HepG2 (cell line): ENCODE data around the gene PARG. TPM values are rescaled to one million over a fixed set of nuclear protein-coding genes. Genes with fewer than 3 reads are reported as not detected.

ENCODE experiments used
- ATAC-seq: fragments of 200-7000 bp; cut with Tn5 transposase; 3 replicates; pipeline ENCODE4 v1.9.1; 2020; ENCODE audit warnings: mild to moderate bottlenecking, moderate library complexity
- BruUV-seq: library from RNA; stranded (reverse); fragments of 400-500 nt; replicated peaks from 2 replicates; lab custom pipeline; 2021; lab: Mats Ljungman, UMichigan
- CTCF ChIA-PET: fragments of 300-600 bp; formaldehyde crosslinking; extraction: SDS; loops from one replicate; lab custom pipeline; 2021; ENCODE audit warnings: low total read pairs, inconsistent platforms, low intra/inter-chr PET ratio; lab: Yijun Ruan, JAX
- POLR2A ChIA-PET: fragments of 350-600 bp; sonication (Branson Sonifier 250); formaldehyde crosslinking; loops from one replicate; lab custom pipeline; 2020; ENCODE audit warnings: antibody characterized with exemption, inconsistent platforms; lab: Yijun Ruan, JAX
- DNase-seq: peaks from one replicate; pipeline ENCODE4 v3.0.0-alpha.2; 2015; ENCODE audit warnings: low spot score
- FAIRE-seq: peaks from 3 replicates; lab custom pipeline; 2011; peaks lifted over from hg19 to GRCh38; lab: Jason Lieb, UNC
- H2AFZ ChIP-seq: one replicate; pipeline ENCODE4 v1.6.1; 2011; ENCODE audit warnings: low read length, inconsistent platforms
- H3K27ac ChIP-seq: fragments of 300-600 bp; 3 replicates; pipeline ENCODE4 v1.8.0; 2011; ENCODE audit warnings: mixed run types, mild to moderate bottlenecking, mixed read lengths, low read length, inconsistent platforms; ENCODE audit not compliant: insufficient read depth; ENCODE audit errors: extremely low read length
- H3K27me3 ChIP-seq, 2 experiments: fragments of 200-600 bp in 1 of 2; 2 replicates in 1 of 2; 3 replicates in 1 of 2; pipeline versions ENCODE4 v1.6.0 to v1.8.0; 2011; ENCODE audit warnings: low read length in 2 of 2, mild to moderate bottlenecking in 2 of 2, moderate library complexity in 2 of 2, inconsistent platforms in 1 of 2; ENCODE audit not compliant: insufficient read depth in 2 of 2, control insufficient read depth in 1 of 2
- H3K36me3 ChIP-seq, 2 experiments: fragments of 200-600 bp in 1 of 2; replicated peaks in 1 of 2; 2 replicates in 1 of 2; 3 replicates in 1 of 2; pipeline versions ENCODE4 v1.5.1 to v1.8.0; 2011; ENCODE audit warnings: low read length in 2 of 2, inconsistent platforms in 1 of 2; ENCODE audit not compliant: insufficient read depth in 2 of 2, control insufficient read depth in 1 of 2
- H3K4me1 ChIP-seq: 2 replicates; pipeline ENCODE4 v1.5.1; 2012; ENCODE audit warnings: low read length, inconsistent platforms; ENCODE audit not compliant: insufficient read depth
- H3K4me2 ChIP-seq: 2 replicates; pipeline ENCODE4 v1.6.0; 2011; ENCODE audit warnings: low read depth, low read length, inconsistent platforms
- H3K4me3 ChIP-seq, 3 experiments: fragments of 200-600 bp in 1 of 3; sonication (generic), shearing (Covaris generic) in 1 of 3; replicated peaks in 1 of 3; 2 replicates each; pipeline ENCODE4 v1.5.1; 2011 to 2016; ENCODE audit warnings: low read length in 3 of 3, inconsistent platforms in 2 of 3, low read depth in 2 of 3, mild to moderate bottlenecking in 2 of 3, control low read depth in 1 of 3, mixed read lengths in 1 of 3; ENCODE audit not compliant: insufficient read depth in 1 of 3
- H3K79me2 ChIP-seq: one replicate; pipeline ENCODE4 v1.6.1; 2011; ENCODE audit warnings: low read length, inconsistent platforms; ENCODE audit not compliant: insufficient read depth
- H3K9ac ChIP-seq: 2 replicates; pipeline ENCODE4 v1.6.0; 2011; ENCODE audit warnings: mild to moderate bottlenecking, low read depth, low read length, inconsistent platforms; ENCODE audit not compliant: insufficient read depth
- H3K9me3 ChIP-seq: 2 replicates; pipeline ENCODE4 v1.5.1; 2012; ENCODE audit warnings: mild to moderate bottlenecking, low read length
- H4K20me1 ChIP-seq: 2 replicates; pipeline ENCODE4 v1.6.0; 2011; ENCODE audit warnings: inconsistent platforms, mild to moderate bottlenecking, low read length, moderate library complexity; ENCODE audit not compliant: insufficient read depth
- ARNTL ChIP-seq: sonication (generic); formaldehyde crosslinking; IDR thresholded peaks from 2 replicates; pipeline ENCODE4 v1.4.0; 2020; ENCODE audit warnings: mild to moderate bottlenecking, missing genetic modification reagents
- CBX1 ChIP-seq: IDR thresholded peaks from one replicate; pipeline ENCODE4 v1.6.1; 2016; ENCODE audit warnings: antibody characterized with exemption, low read depth
- CEBPB ChIP-seq: IDR thresholded peaks from 2 replicates; pipeline ENCODE4 v1.6.1; 2011; ENCODE audit warnings: low read depth, low read length, improper control_type of control experiment, borderline replicate concordance
- HNRNPUL1 ChIP-seq: fragments of 200-400 bp; formaldehyde crosslinking; IDR thresholded peaks from 2 replicates; pipeline ENCODE4 v1.6.1; 2017; ENCODE audit warnings: low read depth, mild to moderate bottlenecking, low read length, moderate library complexity
- SSRP1 ChIP-seq: IDR thresholded peaks from 2 replicates; pipeline ENCODE4 v1.6.1; 2016; ENCODE audit warnings: control low read depth
- ZNF207 ChIP-seq: fragments of 450-650 bp; IDR thresholded peaks from 2 replicates; pipeline ENCODE4 v1.6.1; 2016; ENCODE audit warnings: antibody characterized with exemption, borderline replicate concordance
- ZNF761 ChIP-seq: sonication (generic); formaldehyde crosslinking; conservative IDR thresholded peaks from 2 replicates; pipeline ENCODE4 v1.4.0; 2020; ENCODE audit warnings: mild to moderate bottlenecking, missing genetic modification reagents
- ZNF766 ChIP-seq: sonication (generic); formaldehyde crosslinking; IDR thresholded peaks from 2 replicates; pipeline ENCODE4 v1.5.0; 2020; ENCODE audit warnings: missing genetic modification reagents, borderline replicate concordance
- ZNF768 ChIP-seq: sonication (generic); formaldehyde crosslinking; IDR thresholded peaks from 2 replicates; pipeline ENCODE4 v1.4.0; 2020; ENCODE audit warnings: missing genetic modification reagents
- WGBS: methylation state at CpG from one replicate; pipeline ENCODE4 v1.1.6; 2017; ENCODE audit warnings: low lambda C conversion rate; 5-methylcytosine and 5-hydroxymethylcytosine counted together
- in situ Hi-C: cut with HindIII; loops from 2 replicates; pipeline ENCODE4 v1.10.0; 2017; ENCODE audit warnings: low pct_unique_long_range_greater_than_20kb; ENCODE audit not compliant: extremely low pct_ligation_motif_present
- intact Hi-C: fragments of 100-400 bp; cut with micrococcal nuclease; formaldehyde crosslinking; loops from one replicate; pipeline ENCODE4 v1.10.0; 2022; ENCODE audit not compliant: unreplicated experiment
- polyA plus RNA-seq, 8 experiments: library from polyadenylated mRNA; depleted of rRNA in 3 of 8; stranded (reverse) in 7 of 8; unstranded in 1 of 8; fragments of >200 nt; fragmentation: Illumina TruSeq in 4 of 8; extraction: Trizol in 4 of 8; gene quantifications; 2 replicates each; pipeline versions ENCODE4 v1.2.1 to v1.2.3, GENCODE V29; 2011 to 2016; ENCODE audit warnings: low read depth in 4 of 8, missing spikeins in 1 of 8, mixed read lengths in 1 of 8; ENCODE audit not compliant: insufficient read depth in 1 of 8
- total RNA-seq, 5 experiments: library from RNA; depleted of rRNA; stranded (reverse); fragments of >200 nt; fragmentation: Illumina TruSeq; extraction: Trizol; gene quantifications; 2 replicates each; pipeline ENCODE4 v1.2.3, GENCODE V29; 2016; ENCODE audit warnings: low read depth in 1 of 5
- TF ChIP-seq, protein P1 (sequence below): sonication (generic); formaldehyde crosslinking; IDR thresholded peaks from 2 replicates; pipeline ENCODE4 v1.5.0; 2020; ENCODE audit warnings: missing genetic modification reagents, mild to moderate bottlenecking, borderline replicate concordance
- TF ChIP-seq, protein P2 (sequence below): sonication (generic); formaldehyde crosslinking; conservative IDR thresholded peaks from 2 replicates; pipeline ENCODE4 v1.8.0; 2022; ENCODE audit warnings: mild to moderate bottlenecking, moderate library complexity, missing genetic modification reagents
- TF ChIP-seq, protein P3 (sequence below): sonication (generic); formaldehyde crosslinking; IDR thresholded peaks from 2 replicates; pipeline ENCODE4 v1.4.0; 2020; ENCODE audit warnings: low read depth, missing genetic modification reagents
- TF ChIP-seq, protein P4 (sequence below): sonication (generic); formaldehyde crosslinking; IDR thresholded peaks from 2 replicates; pipeline ENCODE4 v1.8.1; 2023; ENCODE audit warnings: mild to moderate bottlenecking, inconsistent platforms, moderate library complexity, missing genetic modification reagents, borderline replicate concordance

The PARG gene
- total and polyA plus RNA-seq, 2 of the 13 experiments (the other 11 are each of a cell fraction or from before 2014, with no cell fraction given): 11.4 to 37.2 TPM

DNA sequence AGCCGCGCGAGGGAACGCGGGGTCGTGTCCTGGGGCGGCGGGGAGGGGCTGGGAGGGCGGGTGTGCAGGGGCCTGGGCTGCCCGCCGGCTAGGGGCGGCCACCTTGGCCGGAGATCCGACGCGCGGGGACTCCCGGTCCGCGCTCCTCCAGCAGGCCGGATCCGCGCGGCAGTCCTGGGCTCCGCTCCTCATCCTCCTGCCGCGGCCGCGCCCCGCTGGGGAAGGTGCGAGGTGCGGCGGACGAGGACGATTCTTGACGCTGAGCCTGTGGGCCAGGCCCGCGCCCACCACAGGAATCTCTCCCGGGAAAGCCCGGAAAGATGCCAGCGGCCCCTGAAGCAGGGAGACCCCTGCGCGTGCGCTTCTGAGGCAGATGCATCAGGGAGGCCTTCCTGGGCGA is 173.1 kb downstream of the PARG start:
- ChIA-PET POLR2A (no interaction called here), CTCF (no interaction called here)
- Histone ChIP-seq H2AFZ (no peak overlapping the region), H3K4me1 (no peaks in the 10 kb centered on the region), H3K4me3 (no peak overlapping the region; a peak in 1 of 6 replicates), H3K9ac (no peak overlapping the region), H3K4me2 (no peak overlapping the region), H3K9me3 (no peaks in the 10 kb centered on the region), H3K27me3 (peaks cover 0 to 31% of the 10 kb centered on the region in 2 experiments; a peak in 4 of 5 replicates), H3K36me3 (no peaks in the 10 kb centered on the region), H3K79me2 (no peaks in the 10 kb centered on the region), H4K20me1 (no peaks in the 10 kb centered on the region), H3K27ac (no peak overlapping the region)
- in situ Hi-C loops: loop anchor here (10.0 kb wide), 1 partner anchor 174 kb away; no protein-coding TSS in a partner anchor
- ATAC-seq (peak; percentile 65), FAIRE-seq (no peak), DNase-seq (no peak)
- intact Hi-C loops: no loop called here
- TF ChIP-seq ZNF766 (no peak), ZNF207 (no peak), ZNF761 (no peak), SSRP1 (no peak), CEBPB (no peak), CBX1 (no peak), ARNTL (no peak), HNRNPUL1 (no peak), ZNF768 (CRISPR knock-in tag) (no peak)
- TF ChIP-seq, protein P1, sequence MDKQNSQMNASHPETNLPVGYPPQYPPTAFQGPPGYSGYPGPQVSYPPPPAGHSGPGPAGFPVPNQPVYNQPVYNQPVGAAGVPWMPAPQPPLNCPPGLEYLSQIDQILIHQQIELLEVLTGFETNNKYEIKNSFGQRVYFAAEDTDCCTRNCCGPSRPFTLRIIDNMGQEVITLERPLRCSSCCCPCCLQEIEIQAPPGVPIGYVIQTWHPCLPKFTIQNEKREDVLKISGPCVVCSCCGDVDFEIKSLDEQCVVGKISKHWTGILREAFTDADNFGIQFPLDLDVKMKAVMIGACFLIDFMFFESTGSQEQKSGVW: no peak
- TF ChIP-seq, protein P2, sequence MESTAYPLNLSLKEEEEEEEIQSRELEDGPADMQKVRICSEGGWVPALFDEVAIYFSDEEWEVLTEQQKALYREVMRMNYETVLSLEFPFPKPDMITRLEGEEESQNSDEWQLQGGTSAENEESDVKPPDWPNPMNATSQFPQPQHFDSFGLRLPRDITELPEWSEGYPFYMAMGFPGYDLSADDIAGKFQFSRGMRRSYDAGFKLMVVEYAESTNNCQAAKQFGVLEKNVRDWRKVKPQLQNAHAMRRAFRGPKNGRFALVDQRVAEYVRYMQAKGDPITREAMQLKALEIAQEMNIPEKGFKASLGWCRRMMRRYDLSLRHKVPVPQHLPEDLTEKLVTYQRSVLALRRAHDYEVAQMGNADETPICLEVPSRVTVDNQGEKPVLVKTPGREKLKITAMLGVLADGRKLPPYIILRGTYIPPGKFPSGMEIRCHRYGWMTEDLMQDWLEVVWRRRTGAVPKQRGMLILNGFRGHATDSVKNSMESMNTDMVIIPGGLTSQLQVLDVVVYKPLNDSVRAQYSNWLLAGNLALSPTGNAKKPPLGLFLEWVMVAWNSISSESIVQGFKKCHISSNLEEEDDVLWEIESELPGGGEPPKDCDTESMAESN (CRISPR knock-in tag): no peak
- TF ChIP-seq, protein P3, sequence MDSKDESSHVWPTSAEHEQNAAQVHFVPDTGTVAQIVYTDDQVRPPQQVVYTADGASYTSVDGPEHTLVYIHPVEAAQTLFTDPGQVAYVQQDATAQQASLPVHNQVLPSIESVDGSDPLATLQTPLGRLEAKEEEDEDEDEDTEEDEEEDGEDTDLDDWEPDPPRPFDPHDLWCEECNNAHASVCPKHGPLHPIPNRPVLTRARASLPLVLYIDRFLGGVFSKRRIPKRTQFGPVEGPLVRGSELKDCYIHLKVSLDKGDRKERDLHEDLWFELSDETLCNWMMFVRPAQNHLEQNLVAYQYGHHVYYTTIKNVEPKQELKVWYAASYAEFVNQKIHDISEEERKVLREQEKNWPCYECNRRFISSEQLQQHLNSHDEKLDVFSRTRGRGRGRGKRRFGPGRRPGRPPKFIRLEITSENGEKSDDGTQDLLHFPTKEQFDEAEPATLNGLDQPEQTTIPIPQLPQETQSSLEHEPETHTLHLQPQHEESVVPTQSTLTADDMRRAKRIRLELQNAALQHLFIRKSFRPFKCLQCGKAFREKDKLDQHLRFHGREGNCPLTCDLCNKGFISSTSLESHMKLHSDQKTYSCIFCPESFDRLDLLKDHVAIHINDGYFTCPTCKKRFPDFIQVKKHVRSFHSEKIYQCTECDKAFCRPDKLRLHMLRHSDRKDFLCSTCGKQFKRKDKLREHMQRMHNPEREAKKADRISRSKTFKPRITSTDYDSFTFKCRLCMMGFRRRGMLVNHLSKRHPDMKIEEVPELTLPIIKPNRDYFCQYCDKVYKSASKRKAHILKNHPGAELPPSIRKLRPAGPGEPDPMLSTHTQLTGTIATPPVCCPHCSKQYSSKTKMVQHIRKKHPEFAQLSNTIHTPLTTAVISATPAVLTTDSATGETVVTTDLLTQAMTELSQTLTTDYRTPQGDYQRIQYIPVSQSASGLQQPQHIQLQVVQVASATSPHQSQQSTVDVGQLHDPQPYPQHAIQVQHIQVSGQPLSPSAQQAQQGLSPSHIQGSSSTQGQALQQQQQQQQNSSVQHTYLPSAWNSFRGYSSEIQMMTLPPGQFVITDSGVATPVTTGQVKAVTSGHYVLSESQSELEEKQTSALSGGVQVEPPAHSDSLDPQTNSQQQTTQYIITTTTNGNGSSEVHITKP (CRISPR knock-in tag): no peak
- TF ChIP-seq, protein P4, sequence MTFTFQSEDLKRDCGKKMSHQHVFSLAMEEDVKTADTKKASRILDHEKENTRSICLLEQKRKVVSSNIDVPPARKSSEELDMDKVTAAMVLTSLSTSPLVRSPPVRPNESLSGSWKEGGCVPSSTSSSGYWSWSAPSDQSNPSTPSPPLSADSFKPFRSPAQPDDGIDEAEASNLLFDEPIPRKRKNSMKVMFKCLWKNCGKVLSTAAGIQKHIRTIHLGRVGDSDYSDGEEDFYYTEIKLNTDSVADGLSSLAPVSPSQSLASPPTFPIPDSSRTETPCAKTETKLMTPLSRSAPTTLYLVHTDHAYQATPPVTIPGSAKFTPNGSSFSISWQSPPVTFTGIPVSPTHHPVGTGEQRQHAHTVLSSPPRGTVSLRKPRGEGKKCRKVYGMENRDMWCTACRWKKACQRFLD (CRISPR knock-in tag): no peak
- no TSS peak for BruUV-seq
- 25% methylated on average over 20 of the region's 45 CpGs for WGBS
